ENCODE results near the gene HDGFL2. TPM values are rescaled to one million over a fixed set of nuclear protein-coding genes. Genes with fewer than 3 reads are reported as not detected.

Gene HDGFL2
- total and polyA plus RNA-seq, 7 experiments from 2014 or later: 14.0 to 64.6 (median 31.5) TPM

DNA sequence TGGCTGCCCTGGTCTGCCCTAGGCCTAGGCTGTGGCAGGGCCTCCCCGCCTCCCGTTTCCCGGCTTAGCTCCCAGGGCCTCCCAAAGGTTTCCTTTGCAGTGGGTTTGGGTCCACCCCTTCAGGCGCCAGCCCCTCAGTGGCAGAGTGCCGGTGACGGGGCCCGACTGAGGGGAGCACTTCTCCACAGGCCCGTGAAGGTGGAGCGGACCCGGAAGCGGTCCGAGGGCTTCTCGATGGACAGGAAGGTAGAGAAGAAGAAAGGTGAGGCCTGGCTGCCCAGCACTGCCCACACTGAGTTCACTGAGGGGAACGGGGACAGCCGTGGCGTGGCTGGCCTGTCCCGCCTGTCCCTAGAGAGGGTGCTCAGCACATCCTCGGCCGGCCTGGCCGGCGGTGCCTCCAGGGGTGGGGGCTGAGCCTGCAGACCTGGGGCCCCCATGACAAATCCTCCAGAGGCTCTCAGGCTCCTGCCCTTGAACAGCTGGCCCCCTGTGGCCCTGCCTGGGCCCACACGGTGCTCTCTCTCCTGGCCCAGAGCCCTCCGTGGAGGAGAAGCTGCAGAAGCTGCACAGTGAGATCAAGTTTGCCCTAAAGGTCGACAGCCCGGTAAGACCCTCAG is 25.8 kb downstream of the HDGFL2 start:
- Mint-ChIP-seq H3K9me3 (no peaks in the 10 kb centered on the region), H3K27ac (no peak overlapping the region), H3K27me3 (no peaks in the 10 kb centered on the region), H3K4me3 (no peak overlapping the region), H3K36me3 (peaks cover 0 to 17% (median 3%) of the 10 kb centered on the region in 5 donors), H3K4me1 (no peaks in the 10 kb centered on the region)
- ChIA-PET CTCF (no interaction called here), POLR2A (no interaction called here)
- no peak overlapping the region for H3K4me3 ChIP-seq (ENCODE audit: low read length)
- no peaks in the 10 kb centered on the region for H3K27me3 ChIP-seq (ENCODE audit: control insufficient read depth in 2 of 2, insufficient read depth in 2 of 2, low read length in 2 of 2)
- peaks cover 0 to 84% (median 9%) of the 10 kb centered on the region in 3 experiments for H3K36me3 ChIP-seq (ENCODE audit: control insufficient read depth in 2 of 3, insufficient read depth in 3 of 3, low read length in 3 of 3)
- ATAC-seq (no peak), DNase-seq (no peak)
- H3K27ac ChIP-seq (ENCODE audit: low read depth, low read length): no peak overlapping the region
- intact Hi-C loops (cut with micrococcal nuclease): no loop called here
- H3K9me3 ChIP-seq (ENCODE audit: control insufficient read depth in 2 of 3, low read length in 3 of 3): no peaks in the 10 kb centered on the region
- no peaks in the 10 kb centered on the region for H3K4me1 ChIP-seq (ENCODE audit: control insufficient read depth in 2 of 2, insufficient read depth in 2 of 2, low read length in 2 of 2)

DNA sequence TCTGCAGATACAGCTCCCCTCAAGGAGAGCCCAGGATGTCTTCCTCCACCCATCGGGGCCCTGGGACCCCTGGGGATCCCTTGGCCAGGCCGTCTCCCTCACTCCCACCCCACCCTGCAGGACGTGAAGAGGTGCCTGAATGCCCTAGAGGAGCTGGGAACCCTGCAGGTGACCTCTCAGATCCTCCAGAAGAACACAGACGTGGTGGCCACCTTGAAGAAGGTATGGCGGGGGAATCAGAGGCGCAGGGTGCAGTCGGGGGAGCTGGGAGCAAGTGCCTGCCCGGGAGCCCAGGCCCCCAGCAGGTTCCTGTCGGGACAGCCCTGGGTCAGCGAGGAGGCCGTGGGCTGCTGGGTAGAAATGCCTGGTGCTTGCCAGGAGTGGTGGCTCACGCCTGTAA is 26.6 kb downstream of the HDGFL2 start:
- H3K4me1 Mint-ChIP-seq: no peaks in the 10 kb centered on the region
- H3K27me3 Mint-ChIP-seq: no peaks in the 10 kb centered on the region
- no peaks in the 10 kb centered on the region for H3K4me1 ChIP-seq (ENCODE audit: control insufficient read depth in 2 of 2, insufficient read depth in 2 of 2, low read length in 2 of 2)
- H3K4me3 ChIP-seq (ENCODE audit: low read length): no peak overlapping the region
- H3K36me3 Mint-ChIP-seq: peaks cover 0 to 17% (median 3%) of the 10 kb centered on the region in 5 donors
- CTCF ChIA-PET: no interaction called here
- intact Hi-C loops (cut with micrococcal nuclease): no loop called here
- no peak overlapping the region for H3K4me3 Mint-ChIP-seq
- POLR2A ChIA-PET: no interaction called here
- no peaks in the 10 kb centered on the region for H3K27me3 ChIP-seq (ENCODE audit: control insufficient read depth in 2 of 2, insufficient read depth in 2 of 2, low read length in 2 of 2)
- ATAC-seq (no peak), DNase-seq (no peak)
- H3K27ac ChIP-seq (ENCODE audit: low read depth, low read length): no peak overlapping the region
- no peak overlapping the region for H3K27ac Mint-ChIP-seq
- no peaks in the 10 kb centered on the region for H3K9me3 Mint-ChIP-seq
- H3K9me3 ChIP-seq (ENCODE audit: control insufficient read depth in 2 of 3, low read length in 3 of 3): no peaks in the 10 kb centered on the region
- peaks cover 0 to 84% (median 9%) of the 10 kb centered on the region in 3 experiments for H3K36me3 ChIP-seq (ENCODE audit: control insufficient read depth in 2 of 3, insufficient read depth in 3 of 3, low read length in 3 of 3)

DNA sequence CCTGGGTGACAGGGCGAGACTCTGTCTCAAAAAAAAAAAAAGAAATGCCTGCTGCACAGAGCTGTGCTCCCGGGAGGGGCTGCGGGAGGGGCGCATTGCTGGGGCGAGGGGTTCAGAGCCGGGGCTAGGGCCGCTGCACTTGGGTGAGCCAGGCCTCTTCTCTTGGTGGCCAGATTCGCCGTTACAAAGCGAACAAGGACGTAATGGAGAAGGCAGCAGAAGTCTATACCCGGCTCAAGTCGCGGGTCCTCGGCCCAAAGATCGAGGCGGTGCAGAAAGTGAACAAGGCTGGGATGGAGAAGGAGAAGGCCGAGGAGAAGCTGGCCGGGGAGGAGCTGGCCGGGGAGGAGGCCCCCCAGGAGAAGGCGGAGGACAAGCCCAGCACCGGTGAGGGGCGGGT is 27.2 kb downstream of the HDGFL2 start:
- Mint-ChIP-seq H3K36me3 (peaks cover 0 to 17% (median 3%) of the 10 kb centered on the region in 5 donors), H3K4me1 (no peaks in the 10 kb centered on the region), H3K27ac (no peak overlapping the region), H3K9me3 (no peaks in the 10 kb centered on the region), H3K4me3 (no peak overlapping the region), H3K27me3 (no peaks in the 10 kb centered on the region)
- no peak overlapping the region for H3K27ac ChIP-seq (ENCODE audit: low read depth, low read length)
- DNase-seq (no peak), ATAC-seq (no peak)
- POLR2A ChIA-PET: no interaction called here
- H3K9me3 ChIP-seq (ENCODE audit: control insufficient read depth in 2 of 3, low read length in 3 of 3): no peaks in the 10 kb centered on the region
- peaks cover 0 to 83% (median 9%) of the 10 kb centered on the region in 3 experiments for H3K36me3 ChIP-seq (ENCODE audit: control insufficient read depth in 2 of 3, insufficient read depth in 3 of 3, low read length in 3 of 3)
- H3K4me3 ChIP-seq (ENCODE audit: low read length): no peak overlapping the region
- intact Hi-C loops (cut with micrococcal nuclease): no loop called here
- no peaks in the 10 kb centered on the region for H3K4me1 ChIP-seq (ENCODE audit: control insufficient read depth in 2 of 2, insufficient read depth in 2 of 2, low read length in 2 of 2)
- CTCF ChIA-PET: no interaction called here
- no peaks in the 10 kb centered on the region for H3K27me3 ChIP-seq (ENCODE audit: control insufficient read depth in 2 of 2, insufficient read depth in 2 of 2, low read length in 2 of 2)

DNA sequence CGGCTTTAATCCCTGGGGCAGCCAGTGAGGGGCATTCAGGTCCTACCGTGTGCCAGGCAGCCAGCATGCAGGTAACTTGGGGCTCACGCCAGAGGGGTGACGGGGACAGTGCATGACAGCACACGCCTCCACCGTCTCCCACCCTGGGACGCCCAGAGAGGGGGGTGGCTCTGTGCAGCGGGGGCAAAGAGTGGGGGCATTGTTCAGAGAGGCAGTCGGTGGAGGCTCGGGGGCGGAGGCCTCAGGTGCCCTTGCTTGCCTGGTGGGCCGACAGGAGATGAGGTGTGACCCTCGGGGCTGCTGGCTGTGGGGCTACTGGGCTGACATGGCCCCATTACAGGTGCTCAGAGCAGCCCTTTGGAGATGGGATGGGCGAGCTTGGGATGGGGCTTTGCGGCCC is 27.8 kb downstream of the HDGFL2 start:
- H3K4me3 Mint-ChIP-seq: no peak overlapping the region
- no peaks in the 10 kb centered on the region for H3K27me3 ChIP-seq (ENCODE audit: control insufficient read depth in 2 of 2, insufficient read depth in 2 of 2, low read length in 2 of 2)
- H3K4me3 ChIP-seq (ENCODE audit: low read length): no peak overlapping the region
- peaks cover 0 to 13% (median 3%) of the 10 kb centered on the region in 5 donors for H3K36me3 Mint-ChIP-seq
- intact Hi-C loops (cut with micrococcal nuclease): no loop called here
- no peak for ATAC-seq
- H3K36me3 ChIP-seq (ENCODE audit: control insufficient read depth in 2 of 3, insufficient read depth in 3 of 3, low read length in 3 of 3): peaks cover 0 to 81% (median 9%) of the 10 kb centered on the region in 3 experiments
- no peak overlapping the region for H3K27ac Mint-ChIP-seq
- H3K9me3 ChIP-seq (ENCODE audit: control insufficient read depth in 2 of 3, low read length in 3 of 3): no peaks in the 10 kb centered on the region
- no peak for DNase-seq
- H3K4me1 Mint-ChIP-seq: no peaks in the 10 kb centered on the region
- POLR2A ChIA-PET: no interaction called here
- no peak overlapping the region for H3K27ac ChIP-seq (ENCODE audit: low read depth, low read length)
- no peaks in the 10 kb centered on the region for H3K27me3 Mint-ChIP-seq
- H3K9me3 Mint-ChIP-seq: no peaks in the 10 kb centered on the region
- no peaks in the 10 kb centered on the region for H3K4me1 ChIP-seq (ENCODE audit: control insufficient read depth in 2 of 2, insufficient read depth in 2 of 2, low read length in 2 of 2)
- CTCF ChIA-PET: no interaction called here

DNA sequence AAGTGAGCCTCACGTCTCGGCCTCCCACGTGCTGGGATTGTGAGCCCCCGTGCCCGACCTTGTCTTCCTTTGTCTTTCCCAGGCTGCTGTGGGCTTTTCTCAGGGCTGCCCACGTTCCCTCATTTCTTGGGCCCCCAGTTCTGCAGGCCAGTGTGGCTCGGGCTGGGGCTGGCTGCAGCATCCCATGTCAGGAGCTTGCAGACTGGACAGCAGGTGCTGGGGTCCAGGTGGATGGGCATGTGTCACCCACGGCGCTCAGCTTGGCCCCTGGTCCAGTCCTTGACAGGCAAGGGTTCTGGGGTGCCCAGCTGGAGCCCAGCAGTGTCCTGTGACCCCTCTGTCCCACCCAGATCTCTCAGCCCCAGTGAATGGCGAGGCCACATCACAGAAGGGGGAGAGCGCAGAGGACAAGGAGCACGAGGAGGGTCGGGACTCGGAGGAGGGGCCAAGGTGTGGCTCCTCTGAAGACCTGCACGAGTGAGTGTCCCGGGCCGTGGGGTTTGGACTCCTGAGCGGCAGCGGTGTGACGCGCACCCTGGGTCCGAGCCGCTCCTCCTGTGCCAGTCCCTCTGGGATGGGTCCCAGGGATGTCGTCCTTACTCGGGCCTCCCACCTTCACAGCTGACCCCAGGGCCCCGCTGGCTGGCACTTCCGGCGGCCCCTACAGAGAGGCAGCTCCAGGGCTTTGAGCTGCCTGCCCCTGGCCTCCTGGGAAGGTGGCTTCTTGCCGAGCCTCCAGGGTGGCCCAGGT is 28.9 kb downstream of the HDGFL2 start:
- Mint-ChIP-seq H3K27ac (no peak overlapping the region), H3K4me3 (no peak overlapping the region), H3K4me1 (peaks cover 0 to 3% (median 0%) of the 10 kb centered on the region in 7 donors), H3K27me3 (no peaks in the 10 kb centered on the region), H3K9me3 (no peaks in the 10 kb centered on the region), H3K36me3 (peaks cover 0 to 17% (median 0%) of the 10 kb centered on the region in 5 donors)
- H3K27ac ChIP-seq (ENCODE audit: low read depth, low read length): no peak overlapping the region
- peaks cover 0 to 77% (median 9%) of the 10 kb centered on the region in 3 experiments for H3K36me3 ChIP-seq (ENCODE audit: control insufficient read depth in 2 of 3, insufficient read depth in 3 of 3, low read length in 3 of 3)
- CTCF ChIA-PET: no interaction called here
- H3K4me3 ChIP-seq (ENCODE audit: low read length): no peak overlapping the region
- POLR2A ChIA-PET: no interaction called here
- H3K4me1 ChIP-seq (ENCODE audit: control insufficient read depth in 2 of 2, insufficient read depth in 2 of 2, low read length in 2 of 2): no peaks in the 10 kb centered on the region
- DNase-seq (no peak), ATAC-seq (no peak)
- intact Hi-C loops (cut with micrococcal nuclease): no loop called here
- H3K9me3 ChIP-seq (ENCODE audit: control insufficient read depth in 2 of 3, low read length in 3 of 3): no peaks in the 10 kb centered on the region
- H3K27me3 ChIP-seq (ENCODE audit: control insufficient read depth in 2 of 2, insufficient read depth in 2 of 2, low read length in 2 of 2): no peaks in the 10 kb centered on the region

DNA sequence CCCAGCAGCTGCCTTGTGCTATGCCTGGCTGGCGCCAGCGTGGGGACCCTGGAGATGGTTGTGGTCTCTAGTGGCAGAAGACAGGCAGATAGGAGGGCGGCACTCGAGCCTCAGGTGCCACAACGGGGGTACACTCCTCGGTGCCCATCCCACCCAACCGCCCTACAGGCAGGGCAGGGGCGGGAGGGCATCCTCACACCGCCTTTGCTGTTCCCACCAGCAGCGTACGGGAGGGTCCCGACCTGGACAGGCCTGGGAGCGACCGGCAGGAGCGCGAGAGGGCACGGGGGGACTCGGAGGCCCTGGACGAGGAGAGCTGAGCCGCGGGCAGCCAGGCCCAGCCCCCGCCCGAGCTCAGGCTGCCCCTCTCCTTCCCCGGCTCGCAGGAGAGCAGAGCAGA is 29.6 kb downstream of the HDGFL2 start:
- intact Hi-C loops (cut with micrococcal nuclease): no loop called here
- ChIA-PET POLR2A (no interaction called here), CTCF (interaction anchor here (1.5 kb wide), 1 partner anchor 23 kb away, joined by 3 read pairs; no protein-coding TSS in a partner anchor)
- no peak for DNase-seq
- Histone ChIP-seq H3K36me3 (ENCODE audit: control insufficient read depth in 2 of 3, insufficient read depth in 3 of 3, low read length in 3 of 3) (peaks cover 0 to 71% (median 9%) of the 10 kb centered on the region in 3 experiments), H3K4me3 (ENCODE audit: low read length) (no peak overlapping the region), H3K4me1 (ENCODE audit: control insufficient read depth in 2 of 2, insufficient read depth in 2 of 2, low read length in 2 of 2) (no peaks in the 10 kb centered on the region), H3K27ac (ENCODE audit: low read depth, low read length) (no peak overlapping the region), H3K9me3 (ENCODE audit: control insufficient read depth in 2 of 3, low read length in 3 of 3) (no peaks in the 10 kb centered on the region), H3K27me3 (ENCODE audit: control insufficient read depth in 2 of 2, insufficient read depth in 2 of 2, low read length in 2 of 2) (no peaks in the 10 kb centered on the region)
- Mint-ChIP-seq H3K36me3 (peaks cover 0 to 21% (median 7%) of the 10 kb centered on the region in 5 donors), H3K4me3 (no peak overlapping the region), H3K27ac (no peak overlapping the region), H3K9me3 (no peaks in the 10 kb centered on the region), H3K4me1 (peaks cover 0 to 7% (median 0%) of the 10 kb centered on the region in 7 donors), H3K27me3 (no peaks in the 10 kb centered on the region)
- no peak for ATAC-seq

Measured in naive thymus-derived CD4-positive, alpha-beta T cell (primary cell).